Chondrocyte (in vitro differentiated cells): ENCODE data around the gene CGB8. TPM values are rescaled to one million over a fixed set of nuclear protein-coding genes. Genes with fewer than 3 reads are reported as not detected.
A peak's percentile ranks its signal among the peaks of the same experiment; 100 is the strongest.
"Not testable (repeated sequence)": the region's sequence is repeated elsewhere in the genome, so short reads cannot be mapped to it uniquely, and the experiment has no call there.

Experiments
- DNase-seq: peaks from one replicate; pipeline ENCODE4 v3.0.0; 2021; ENCODE audit warnings: mixed read lengths, low spot score
- H3K27ac Mint-ChIP-seq: one replicate; pipeline ENCODE4 v1.8.0; 2021; ENCODE audit warnings: mild to moderate bottlenecking, moderate library complexity, mixed read lengths; ENCODE audit not compliant: unreplicated experiment
- H3K27me3 Mint-ChIP-seq: 2 replicates; pipeline ENCODE4 v1.8.0; 2021; ENCODE audit warnings: low read depth, mixed read lengths
- H3K36me3 Mint-ChIP-seq: 2 replicates; pipeline ENCODE4 v1.8.0; 2021; ENCODE audit warnings: low read depth, mixed read lengths
- H3K4me1 Mint-ChIP-seq: 2 replicates; pipeline ENCODE4 v1.8.0; 2021; ENCODE audit warnings: low read depth, mild to moderate bottlenecking, mixed read lengths
- H3K4me3 Mint-ChIP-seq: one replicate; pipeline ENCODE4 v1.8.0; 2021; ENCODE audit warnings: mild to moderate bottlenecking, moderate library complexity, mixed read lengths; ENCODE audit not compliant: unreplicated experiment
- H3K9me3 Mint-ChIP-seq: 2 replicates; pipeline ENCODE4 v1.8.0; 2021; ENCODE audit warnings: low read depth, mixed read lengths
- CTCF ChIP-seq: fragments of 200-600 bp; sonication (generic); IDR thresholded peaks from 2 replicates; pipeline ENCODE4 v1.5.0; 2021; ENCODE audit warnings: antibody characterized with exemption, mild to moderate bottlenecking, moderate library complexity
- total RNA-seq: library from RNA; stranded (reverse); gene quantifications from 3 replicates; pipeline ENCODE4 v1.2.1, GENCODE V29; 2021

CGB8 gene
- total RNA-seq, 1 donor from 2014 or later = 2.4 TPM

DNA sequence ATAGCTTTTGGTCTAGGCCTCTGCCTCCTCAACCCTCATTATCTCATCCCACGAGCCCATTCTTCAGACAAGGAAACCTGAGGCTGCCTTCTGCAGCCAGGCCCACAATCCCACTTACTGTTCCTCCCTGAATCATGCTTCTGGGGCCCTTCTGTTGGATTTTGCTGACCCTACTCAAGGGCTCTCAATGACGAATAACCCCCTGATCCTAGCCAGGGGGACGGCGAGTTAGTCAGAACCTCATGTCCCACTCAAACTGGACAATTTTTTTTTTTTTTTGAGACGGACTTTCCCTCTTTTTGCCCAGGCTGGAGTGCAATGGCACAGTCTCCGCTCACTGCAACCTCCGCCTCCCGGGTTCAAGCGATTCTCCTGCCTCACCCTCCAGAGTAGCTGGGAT lies 26.8 kb downstream of the CGB8 start:
- no peak overlapping the region for H3K4me3 Mint-ChIP-seq

DNA sequence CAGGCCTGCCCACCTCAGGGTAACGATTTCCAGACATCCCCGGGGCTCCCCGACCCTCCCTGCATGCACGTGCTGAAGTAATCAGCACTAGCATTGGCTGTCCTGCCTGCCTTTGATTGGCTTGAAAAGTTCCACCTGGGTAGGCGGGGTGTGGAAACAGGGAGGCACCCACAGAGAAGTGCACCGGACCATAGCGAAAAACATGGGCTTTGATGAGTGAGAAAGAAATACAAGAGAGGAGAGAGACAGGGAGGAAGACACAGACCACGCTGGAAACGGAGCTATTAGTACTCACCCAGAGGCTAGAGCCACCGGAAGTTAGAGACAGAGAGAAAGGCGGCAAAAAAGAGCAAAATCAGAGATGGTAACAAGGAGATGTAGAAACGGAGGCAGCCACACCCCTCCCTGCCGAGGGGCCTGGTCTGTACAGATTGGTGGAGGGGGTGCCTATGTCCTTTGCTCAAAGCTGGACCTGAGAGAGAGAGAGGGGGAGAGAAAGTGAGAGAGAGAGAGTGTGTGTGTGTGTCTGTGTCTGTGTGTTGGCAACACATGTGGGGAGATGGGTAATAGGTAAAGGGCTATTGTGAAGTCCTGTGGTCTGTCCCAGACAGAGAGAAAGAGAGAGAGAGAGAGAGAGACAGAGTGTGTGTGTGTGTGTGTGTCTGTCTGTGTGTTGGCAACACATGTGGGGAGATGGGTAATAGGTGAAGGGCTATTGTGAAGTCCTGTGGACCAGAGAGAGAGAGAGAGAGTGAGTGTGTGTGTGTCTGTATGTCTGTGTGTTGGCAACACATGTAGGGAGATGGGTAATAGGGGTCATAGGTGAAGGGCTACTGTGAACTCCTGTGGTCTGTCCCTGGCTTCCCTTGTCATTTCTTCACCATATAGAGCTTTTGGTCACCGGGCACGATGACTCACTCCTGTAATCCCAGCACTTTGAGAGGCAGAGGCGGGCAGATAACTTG lies 27.7 kb downstream of the CGB8 start:
- no peak overlapping the region for H3K4me3 Mint-ChIP-seq
- H3K36me3 Mint-ChIP-seq = no peaks in the 10 kb centered on the region
- no peak overlapping the region for H3K27ac Mint-ChIP-seq
- DNase-seq = no peak
- H3K9me3 Mint-ChIP-seq = no peaks in the 10 kb centered on the region
- TF ChIP-seq CTCF = no peak
- H3K4me1 Mint-ChIP-seq = peaks cover 17% of the 10 kb centered on the region
- peaks cover 4% of the 10 kb centered on the region for H3K27me3 Mint-ChIP-seq

More for the DNA sequence above, 26.8 kb downstream of the CGB8 start:
- Mint-ChIP-seq H3K4me1 (peaks cover 17% of the 10 kb centered on the region), H3K27ac (no peak overlapping the region), H3K36me3 (no peaks in the 10 kb centered on the region), H3K9me3 (no peaks in the 10 kb centered on the region), H3K27me3 (peaks cover 4% of the 10 kb centered on the region)
- TF ChIP-seq CTCF = no peak
- DNase-seq = no peak

GRCh38 chr19:49020342-49020741 lies 28.6 kb downstream of the CGB8 start:
- DNase-seq = no peak
- Mint-ChIP-seq H3K4me3 (no peak overlapping the region), H3K4me1 (peaks cover 13% of the 10 kb centered on the region), H3K27ac (no peak overlapping the region), H3K27me3 (peaks cover 4% of the 10 kb centered on the region), H3K9me3 (no peaks in the 10 kb centered on the region), H3K36me3 (peaks cover 5% of the 10 kb centered on the region)
- TF ChIP-seq CTCF = no peak

DNA sequence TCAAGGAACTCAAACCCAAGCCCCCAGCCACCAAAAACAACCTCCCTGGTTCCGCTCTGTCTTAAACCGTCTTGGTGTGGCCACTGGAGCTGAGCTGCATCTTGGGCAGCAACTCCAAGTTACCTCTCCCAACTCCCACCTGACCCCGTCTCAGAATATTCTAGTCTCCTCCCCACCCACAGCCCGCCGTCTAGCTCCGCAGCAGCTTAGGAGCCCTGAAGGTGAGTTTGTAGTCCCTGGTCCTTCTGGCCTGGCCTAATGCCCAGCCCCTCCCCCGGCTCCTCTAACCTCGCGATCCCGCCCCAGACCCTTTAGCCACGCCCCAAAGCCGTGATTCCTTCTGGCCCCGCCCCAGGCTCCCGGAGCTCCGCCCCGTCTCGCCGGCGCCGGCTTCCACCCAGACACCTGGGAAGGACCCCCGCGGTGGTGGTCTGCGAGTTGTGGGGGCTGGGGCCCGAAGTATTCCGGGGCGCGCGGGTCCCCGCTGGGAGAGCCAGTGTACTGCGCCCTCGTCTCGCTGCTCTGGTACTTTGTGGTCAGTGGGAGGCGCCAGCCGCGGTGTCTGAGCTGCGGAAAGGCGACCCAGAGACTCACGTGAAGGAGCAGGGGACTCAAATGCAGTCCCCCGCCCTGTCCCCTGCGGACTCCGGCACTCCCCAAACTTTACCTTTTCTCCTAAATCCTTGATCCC lies 29.5 kb downstream of the CGB8 start:
- Mint-ChIP-seq H3K36me3 (peaks cover 5% of the 10 kb centered on the region), H3K9me3 (no peaks in the 10 kb centered on the region), H3K4me3 (peak overlapping the region; percentile 21), H3K27ac (no peak overlapping the region), H3K4me1 (peaks cover 10% of the 10 kb centered on the region), H3K27me3 (peaks cover 4% of the 10 kb centered on the region)
- peak; percentile 48 for TF ChIP-seq CTCF
- no peak for DNase-seq

GRCh38 chr19:49018388-49019241 lies 30.3 kb downstream of the CGB8 start:
- not testable (repeated sequence) for H3K36me3 Mint-ChIP-seq, H3K27me3 Mint-ChIP-seq, H3K9me3 Mint-ChIP-seq, H3K27ac Mint-ChIP-seq, H3K4me1 Mint-ChIP-seq, DNase-seq
- peak overlapping the region; percentile 61 for H3K4me3 Mint-ChIP-seq
